HK-2 (cell line): ENCODE measurements around the gene GCHFR.

Experiments
- DNase-seq: peaks from one replicate; pipeline ENCODE4 v3.0.0-alpha.2; 2018; ENCODE audit not compliant: unreplicated experiment

Gene GCHFR

GRCh38 chr15:40763801-40764628 lies at the start of gene GCHFR:
TSS of gene GCHFR (plus strand) at chr15:40764068. CDS start at chr15:40764181, 113 bp downstream.
- peak; percentile 70 for DNase-seq

- DNase-seq: no peak
These were observed 49.7 kb upstream of the GCHFR start for GRCh38 chr15:40714144-40714543.

GRCh38 chr15:40716165-40716564 lies 47.7 kb upstream of the GCHFR start:
- no peak for DNase-seq

GRCh38 chr15:40721701-40722100 lies 42.2 kb upstream of the GCHFR start:
- no peak for DNase-seq

- no peak for DNase-seq
These were observed 41.5 kb upstream of the GCHFR start for GRCh38 chr15:40722354-40722753.

GRCh38 chr15:40722934-40723333 lies 40.9 kb upstream of the GCHFR start:
- DNase-seq: no peak

- no peak for DNase-seq
These were observed 39.9 kb upstream of the GCHFR start for GRCh38 chr15:40723919-40724318.

GRCh38 chr15:40731034-40731433 lies 32.8 kb upstream of the GCHFR start:
- no peak for DNase-seq

- DNase-seq: no peak
These were observed 27.3 kb upstream of the GCHFR start for GRCh38 chr15:40736575-40736974.

- DNase-seq: no peak
These were observed 26.8 kb upstream of the GCHFR start for GRCh38 chr15:40737048-40737447.

GRCh38 chr15:40739047-40739446 lies 24.8 kb upstream of the GCHFR start:
- DNase-seq: no peak

GRCh38 chr15:40739854-40740253 lies 24.0 kb upstream of the GCHFR start:
- no peak for DNase-seq

- DNase-seq: no peak
These were observed 20.4 kb upstream of the GCHFR start for GRCh38 chr15:40743485-40743901.

GRCh38 chr15:40743921-40744814 lies 19.7 kb upstream of the GCHFR start:
- peak; percentile 45 for DNase-seq

GRCh38 chr15:40744815-40745152 lies 19.1 kb upstream of the GCHFR start:
- no peak for DNase-seq

GRCh38 chr15:40746916-40747418 lies 16.9 kb upstream of the GCHFR start:
- no peak for DNase-seq

GRCh38 chr15:40747685-40748631 lies 15.9 kb upstream of the GCHFR start:
- DNase-seq: no peak

GRCh38 chr15:40749151-40749630 lies 14.7 kb upstream of the GCHFR start:
- no peak for DNase-seq

- no peak for DNase-seq
These were observed 13.0 kb upstream of the GCHFR start for GRCh38 chr15:40750885-40751284.

GRCh38 chr15:40751745-40752144 lies 12.1 kb upstream of the GCHFR start:
- DNase-seq: no peak

GRCh38 chr15:40754574-40754882 lies 9.3 kb upstream of the GCHFR start:
- no peak for DNase-seq
